Activated CD8-positive, alpha-beta memory T cell treated with anti-CD3 and anti-CD28 coated beads, Interleukin-2, amount 50 U/mL, for 48 hours (primary cell): ENCODE measurements around the gene CDKN2D.

Experiments used
- DNase-seq: peaks from one replicate; pipeline ENCODE4 v3.0.0-alpha.2; 2020

The CDKN2D gene

DNA sequence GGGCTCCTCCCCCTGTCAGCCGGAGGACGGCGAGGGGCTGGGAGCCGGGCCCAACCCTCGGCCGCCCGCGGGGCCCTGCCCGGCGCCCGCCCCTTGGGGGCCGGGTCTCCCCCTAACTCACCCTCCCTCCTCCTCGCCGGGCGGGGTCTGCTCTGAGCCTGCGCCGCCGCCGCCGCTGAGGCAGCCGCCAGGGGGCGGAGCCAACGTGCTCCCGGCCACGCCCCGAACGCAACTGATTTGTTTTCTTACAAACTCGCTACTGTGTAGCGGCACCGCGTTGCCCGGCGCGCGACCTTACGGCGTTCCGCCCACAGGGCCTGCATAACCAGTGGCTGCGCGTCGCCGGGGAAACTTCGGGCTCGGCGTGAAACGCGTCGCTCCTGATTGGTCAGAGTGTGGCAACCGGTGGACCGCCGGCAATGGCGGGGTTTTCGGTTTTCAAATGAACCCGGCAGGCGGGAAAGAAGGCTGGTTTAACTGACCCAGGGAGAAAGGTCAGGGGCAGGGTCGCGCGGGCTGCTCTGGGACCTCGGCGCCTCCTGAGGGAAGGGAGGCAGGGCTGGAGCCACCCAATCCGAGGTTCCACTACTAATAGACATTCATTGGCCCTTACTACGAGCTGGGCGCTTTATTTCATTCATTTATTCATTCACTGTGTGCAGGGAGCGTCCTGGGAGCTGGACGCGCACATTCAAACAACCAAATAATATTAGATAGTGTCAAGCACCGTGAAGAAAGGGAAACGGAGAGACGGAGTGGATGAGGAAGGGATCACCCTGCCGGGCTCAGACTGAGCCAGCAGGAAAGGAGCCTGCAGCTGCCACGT lies at the start of gene CDKN2D:
Gene CDKN2D (minus strand): TSS at position 154 of the 826 bp plus-strand sequence. CDS start 326 bp downstream, outside the sequence.
- DNase-seq, result peak; percentile 99

DNA sequence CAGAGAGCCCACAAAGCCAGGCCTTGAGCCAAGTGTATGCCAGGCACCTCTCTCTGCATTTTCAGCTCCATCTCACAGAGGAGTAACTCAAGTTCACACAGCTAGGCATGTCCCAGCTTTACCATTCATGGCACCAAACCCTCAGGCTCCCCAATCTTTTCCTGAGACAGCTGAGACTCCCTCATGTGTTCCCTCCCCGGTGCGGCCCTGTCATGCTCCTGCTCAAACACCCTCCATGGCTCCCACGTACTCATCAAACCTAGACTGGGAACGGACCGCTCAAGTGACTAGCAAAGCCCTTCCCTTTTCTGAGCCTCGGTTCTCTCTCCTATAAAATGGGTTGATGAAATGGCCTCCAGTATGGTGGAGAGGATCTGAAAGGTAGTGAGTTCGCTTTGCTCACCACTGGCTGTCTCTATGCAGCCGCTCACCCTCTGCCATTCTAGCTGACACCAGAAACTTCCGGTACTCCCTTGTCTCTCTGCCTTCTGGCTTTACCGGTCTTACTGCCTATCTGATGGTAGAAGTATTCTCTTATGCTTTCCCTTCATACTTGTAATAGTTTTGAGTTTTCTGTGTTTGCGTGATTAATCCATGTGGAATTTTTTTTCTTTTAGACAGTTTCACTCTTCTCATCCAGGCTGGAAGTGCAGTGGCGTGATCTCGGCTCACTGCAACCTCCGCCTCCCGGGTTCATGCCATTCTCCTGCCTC lies 48.8 kb upstream of the CDKN2D start:
- no peak for DNase-seq

DNA sequence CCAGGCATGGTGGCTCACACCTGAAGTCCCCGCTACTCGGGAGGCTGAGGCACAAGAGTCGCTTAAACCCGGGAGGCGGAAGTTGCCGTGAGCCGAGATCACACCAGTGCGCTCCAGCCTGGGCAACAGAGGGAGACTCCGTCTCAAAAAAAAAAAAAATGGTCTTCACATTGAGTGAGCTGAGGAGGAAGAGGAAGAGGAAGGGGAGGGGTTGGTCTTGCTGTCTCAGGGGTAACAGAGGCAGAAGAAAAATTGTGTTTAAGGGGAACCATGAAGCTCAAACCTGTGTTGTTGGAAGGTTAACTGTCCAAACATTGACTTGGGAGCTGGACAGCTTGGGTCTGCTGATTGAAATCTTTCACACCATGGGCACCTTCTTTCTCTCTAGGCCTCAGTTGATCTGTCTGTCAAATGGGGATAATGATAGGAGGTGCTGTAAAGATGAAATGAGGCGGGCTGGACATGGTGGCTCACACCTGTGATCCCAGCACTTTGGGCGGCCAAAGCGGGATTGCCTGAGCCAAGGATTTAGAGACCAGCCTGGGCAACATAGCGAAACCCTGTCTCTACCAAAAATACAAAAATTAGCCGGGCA lies 46.7 kb upstream of the CDKN2D start:
- DNase-seq, result no peak

DNA sequence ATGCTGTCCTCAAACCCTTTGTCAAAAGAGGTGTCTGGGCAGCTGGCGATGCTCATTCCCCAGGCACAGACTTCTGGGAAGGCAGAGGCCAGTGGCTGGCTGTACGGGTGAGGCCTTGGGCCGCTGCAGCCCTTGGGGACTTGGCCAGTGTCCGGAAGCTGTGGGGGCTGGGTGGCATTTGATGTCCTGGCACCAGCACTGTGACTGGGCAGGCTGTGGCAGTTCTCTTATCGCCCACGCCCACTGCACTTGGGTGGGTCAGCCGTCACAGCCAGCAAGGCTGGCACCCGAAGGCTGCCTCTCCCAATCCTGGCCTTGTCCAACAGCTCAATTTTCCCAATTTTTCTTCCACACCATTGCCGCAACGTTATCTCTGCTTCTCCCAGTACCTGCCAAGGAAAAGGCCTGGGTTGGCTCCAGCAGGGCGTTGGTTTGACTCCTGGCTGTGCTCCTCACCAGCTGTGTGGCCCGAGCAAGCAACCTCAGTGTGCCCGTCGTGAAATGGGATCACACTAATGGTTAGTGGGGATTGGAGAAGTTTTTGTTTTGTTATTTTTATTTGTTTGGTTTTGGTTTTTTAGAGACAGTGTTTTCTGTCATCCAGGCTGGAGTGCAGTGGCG lies 43.8 kb upstream of the CDKN2D start:
- DNase-seq, result no peak

DNA sequence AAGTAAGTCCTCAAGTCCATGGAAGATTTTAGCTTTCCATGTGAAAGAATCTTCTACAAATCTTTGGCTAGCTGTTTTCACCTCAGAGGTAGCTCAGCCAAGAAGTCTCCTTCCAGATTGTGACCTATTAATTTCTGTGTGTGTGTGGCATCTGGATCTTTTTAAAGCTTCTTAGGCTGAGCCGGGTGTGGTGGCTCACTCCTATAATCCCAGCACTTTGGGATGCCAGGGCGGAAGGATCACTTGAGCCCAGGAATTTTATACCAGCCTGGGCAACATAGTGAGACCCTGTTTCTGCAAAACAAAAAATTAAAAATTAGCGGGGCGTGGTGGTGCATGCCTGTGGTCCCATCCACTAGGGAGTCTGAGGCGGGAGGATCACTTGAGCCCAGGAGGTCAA lies 43.1 kb upstream of the CDKN2D start:
- DNase-seq, result no peak

DNA sequence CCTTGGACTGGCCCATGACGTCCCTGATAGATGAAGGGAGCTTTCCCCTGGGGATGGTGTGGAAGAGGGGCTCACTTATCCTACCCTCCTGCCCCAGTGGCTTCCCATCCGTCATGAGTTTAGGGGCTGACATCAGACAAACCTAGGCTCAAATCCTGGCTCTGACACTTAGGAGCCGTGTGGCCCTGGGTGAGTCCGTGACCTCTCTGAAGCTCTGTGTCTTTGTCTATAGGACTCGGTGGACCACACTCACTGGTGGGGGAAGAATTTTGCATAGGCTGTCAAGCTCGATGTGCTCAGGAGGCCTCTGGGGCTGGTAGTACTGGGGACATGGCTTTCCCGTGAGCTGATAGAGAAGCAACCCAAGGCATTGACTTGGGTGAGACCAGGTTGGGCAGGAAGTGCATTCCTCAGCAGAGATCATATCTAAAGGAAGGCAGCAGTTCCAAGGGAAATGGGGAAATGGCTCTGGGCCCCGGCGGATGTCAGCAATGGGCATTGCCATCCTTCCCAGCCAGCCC lies 35.7 kb upstream of the CDKN2D start:
- DNase-seq, result peak; percentile 59

DNA sequence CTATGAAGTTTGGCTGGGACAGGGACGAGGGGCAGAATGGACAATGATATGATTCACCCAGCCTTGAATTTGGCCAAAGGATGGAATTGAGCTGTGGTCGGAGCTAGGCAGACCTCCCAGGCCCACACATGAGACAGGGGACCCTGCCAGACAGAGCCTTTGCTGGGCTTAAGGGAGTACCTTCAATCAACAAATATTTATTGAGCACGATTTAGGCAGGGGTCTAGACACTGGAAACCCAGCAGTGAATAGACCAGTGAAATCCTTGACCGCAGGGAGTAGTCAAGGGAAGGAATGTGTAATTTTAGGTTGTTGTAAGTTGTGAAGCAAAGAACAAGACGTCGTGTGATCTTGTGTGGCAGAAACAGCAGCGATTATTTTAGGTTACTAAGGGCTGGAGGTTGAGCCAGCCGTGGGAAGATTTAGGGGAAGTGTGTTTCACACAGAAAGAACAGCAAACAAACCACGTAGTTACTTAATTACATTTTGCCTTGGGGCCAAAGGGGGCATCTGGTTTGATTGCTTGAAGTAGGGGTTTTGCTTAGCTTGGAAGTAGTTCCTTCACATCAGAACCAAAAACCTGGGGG lies 35.2 kb upstream of the CDKN2D start:
- DNase-seq, result peak; percentile 54

DNA sequence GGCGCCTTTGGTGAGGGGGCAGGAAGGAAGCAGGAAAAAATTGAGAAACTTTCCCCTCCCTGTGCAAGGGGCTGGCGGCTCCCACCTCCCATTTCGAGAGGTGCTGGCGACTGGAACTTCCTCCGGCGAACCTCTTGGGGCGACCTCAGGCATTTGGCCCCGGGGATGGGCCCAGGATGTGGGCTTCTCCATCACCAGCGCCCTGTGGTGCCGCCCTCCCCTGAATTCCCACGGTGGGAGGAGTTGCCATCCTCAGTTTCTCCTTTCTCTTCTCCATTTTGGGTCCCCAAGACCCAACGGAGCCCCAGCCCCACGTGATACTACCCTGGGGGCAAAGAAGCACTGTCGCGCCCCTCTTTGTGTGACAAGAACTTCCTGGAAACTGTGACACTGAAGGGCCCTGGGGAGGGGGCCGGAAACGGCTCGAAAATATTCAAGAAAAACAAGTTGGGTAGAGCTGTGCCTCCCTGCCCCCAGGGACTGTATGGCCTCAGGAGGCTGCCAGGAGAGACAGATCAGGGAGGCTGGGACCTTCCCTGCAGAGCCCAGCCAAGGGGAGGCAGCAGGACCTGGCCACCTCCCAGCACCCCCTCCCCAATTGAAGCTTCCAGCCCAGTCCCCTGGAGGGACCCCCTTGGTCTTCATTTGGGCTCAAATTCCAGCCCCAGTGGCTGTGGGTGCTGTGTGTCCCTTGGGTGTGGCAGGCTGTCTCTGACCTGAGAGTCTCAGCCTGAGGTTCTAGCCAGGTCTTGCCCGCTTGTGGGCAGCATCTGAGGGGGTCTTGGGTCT lies 34.5 kb upstream of the CDKN2D start:
- DNase-seq, result peak; percentile 82

DNA sequence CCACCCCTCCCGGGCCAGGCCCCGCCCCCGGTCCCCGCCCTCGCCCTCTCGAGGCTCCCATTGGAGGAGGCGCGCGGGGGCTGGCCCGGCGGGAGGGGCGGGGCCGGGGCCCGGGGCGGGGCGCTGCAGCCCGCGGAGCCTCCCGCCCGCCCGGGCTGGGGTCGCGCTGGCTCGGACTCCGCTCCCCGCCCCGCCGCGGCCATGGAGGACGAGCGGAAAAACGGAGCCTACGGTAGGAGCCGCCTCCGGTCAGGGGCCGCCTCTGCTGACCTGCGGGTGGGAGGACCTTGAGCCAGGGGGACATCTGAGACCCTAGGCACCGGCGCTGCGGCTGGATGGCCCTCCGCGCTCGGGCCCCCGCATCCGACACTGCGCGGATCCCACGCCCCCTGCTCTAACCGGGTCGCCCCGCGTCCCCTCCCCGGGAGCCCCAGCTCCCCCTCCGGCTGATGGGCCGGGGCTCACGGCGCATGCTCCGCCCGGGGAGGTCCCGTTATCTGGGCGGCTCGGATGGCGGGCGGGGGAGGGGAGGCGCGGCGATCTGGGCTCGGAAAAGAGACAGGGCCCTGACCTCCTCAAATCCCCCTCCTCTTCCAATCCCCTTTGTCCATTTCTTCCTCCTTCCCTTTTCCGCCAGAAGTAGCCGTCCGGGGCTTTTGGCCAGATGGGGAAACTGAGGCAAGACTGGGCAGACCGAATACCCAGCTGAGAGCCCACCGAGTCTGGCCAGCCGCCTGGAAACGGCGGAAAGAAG lies 33.7 kb upstream of the CDKN2D start:
- peak; percentile 94 for DNase-seq

DNA sequence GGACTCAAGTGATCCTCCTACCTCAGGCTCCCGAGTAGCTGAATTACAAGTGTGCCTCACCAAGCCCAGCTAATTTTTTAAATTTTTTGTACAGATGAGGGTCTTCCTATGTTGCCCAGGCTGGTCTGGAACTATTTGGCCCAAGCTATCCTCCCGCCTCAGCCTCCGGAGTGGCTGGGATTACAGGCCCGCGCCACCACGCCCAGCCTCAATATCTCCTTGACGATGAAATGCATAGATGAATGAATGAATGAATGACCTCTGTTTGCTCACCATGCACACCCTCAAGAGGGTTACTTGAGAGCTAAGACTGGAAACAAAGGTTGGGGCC lies 33.2 kb upstream of the CDKN2D start:
- DNase-seq, result no peak

DNA sequence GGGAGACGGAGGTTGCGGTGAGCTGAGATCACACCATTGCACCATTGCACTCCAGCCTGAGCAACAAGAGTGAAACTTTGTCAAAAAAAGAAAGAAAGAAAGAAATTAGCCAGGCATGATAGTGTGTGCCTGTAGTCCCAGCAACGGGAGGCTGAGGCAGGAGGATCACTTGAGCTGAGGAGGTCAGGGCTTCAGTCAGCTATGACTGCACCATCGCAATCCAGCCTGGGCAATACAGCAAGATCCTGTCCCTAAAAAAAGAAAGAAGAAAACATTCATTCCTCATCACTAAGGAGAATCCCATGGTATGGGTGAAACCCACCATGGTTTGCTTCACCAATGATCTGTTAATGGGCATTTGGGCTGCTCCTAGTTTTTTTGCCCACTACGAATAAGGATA lies 31.4 kb upstream of the CDKN2D start:
- DNase-seq, result no peak

DNA sequence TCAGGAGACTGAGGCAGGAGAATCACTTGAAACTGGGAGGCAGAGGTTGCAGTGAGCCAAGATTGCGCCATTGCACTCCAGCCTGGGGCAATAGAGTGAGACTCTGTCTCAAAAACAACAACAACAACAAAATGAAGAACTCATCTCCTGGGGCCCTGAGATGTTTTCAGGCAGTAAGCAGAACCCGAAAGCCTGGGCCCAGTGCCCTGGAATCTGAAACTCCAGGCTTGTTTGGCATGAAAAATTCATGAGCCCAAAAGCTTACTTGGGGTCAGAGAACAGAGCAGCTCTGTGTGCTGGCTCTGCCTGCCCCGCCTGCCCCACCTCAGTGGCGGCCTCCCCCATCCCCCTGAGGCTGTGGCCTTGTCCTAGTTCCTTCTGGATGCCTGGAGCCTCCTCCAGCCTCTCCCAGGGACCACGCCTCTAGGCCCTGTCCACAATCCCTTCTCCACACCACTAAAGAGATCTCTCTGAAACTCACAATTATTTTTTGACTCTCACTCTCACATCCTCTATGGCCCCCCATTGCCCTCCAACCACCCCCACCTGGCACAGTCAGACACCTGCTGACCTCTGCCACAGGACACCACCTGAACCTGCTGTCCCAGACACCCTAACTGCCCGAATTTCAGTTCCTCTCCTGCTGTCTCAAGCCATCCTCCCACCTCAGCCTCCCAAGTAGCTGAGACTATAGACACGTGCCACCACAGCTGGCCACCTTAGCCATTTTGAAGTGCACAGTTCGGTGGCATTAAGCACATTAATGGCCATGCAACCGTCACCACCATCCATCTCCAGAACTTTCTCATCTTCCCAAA lies 25.2 kb upstream of the CDKN2D start:
- no peak for DNase-seq

DNA sequence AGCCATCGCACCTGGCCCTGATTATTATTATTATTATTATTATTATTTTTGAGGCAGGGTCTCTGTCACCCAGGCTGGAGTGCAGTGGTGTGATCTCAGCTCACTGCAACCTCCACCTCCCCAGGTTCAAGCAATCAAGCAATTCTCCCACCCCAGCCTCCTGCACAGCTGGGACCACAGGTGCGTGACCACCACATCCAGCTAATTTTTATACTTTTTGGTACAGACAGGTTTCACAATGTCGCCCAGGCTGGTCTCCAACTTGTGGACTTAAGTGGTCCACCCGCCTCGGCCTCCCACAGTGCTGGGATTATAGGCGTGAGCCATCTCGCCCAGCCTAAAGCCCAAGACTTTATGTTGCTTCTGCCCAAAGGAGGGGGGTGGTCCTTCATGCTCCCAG lies 24.4 kb upstream of the CDKN2D start:
- DNase-seq, result no peak

DNA sequence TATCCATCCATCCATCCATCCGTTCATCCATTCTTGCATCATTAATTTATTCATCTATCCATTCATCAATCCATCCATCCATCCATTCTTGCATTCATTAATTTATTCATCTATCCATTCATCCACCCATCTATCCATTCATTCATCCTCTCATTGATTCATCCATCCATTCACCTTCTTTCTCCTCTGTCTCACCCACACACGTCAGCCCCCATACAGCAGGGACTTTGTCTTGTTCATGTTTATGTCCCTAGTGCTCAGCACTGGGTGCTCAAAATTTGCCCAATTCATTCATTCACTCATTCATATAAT lies 19.0 kb upstream of the CDKN2D start:
- no peak for DNase-seq

DNA sequence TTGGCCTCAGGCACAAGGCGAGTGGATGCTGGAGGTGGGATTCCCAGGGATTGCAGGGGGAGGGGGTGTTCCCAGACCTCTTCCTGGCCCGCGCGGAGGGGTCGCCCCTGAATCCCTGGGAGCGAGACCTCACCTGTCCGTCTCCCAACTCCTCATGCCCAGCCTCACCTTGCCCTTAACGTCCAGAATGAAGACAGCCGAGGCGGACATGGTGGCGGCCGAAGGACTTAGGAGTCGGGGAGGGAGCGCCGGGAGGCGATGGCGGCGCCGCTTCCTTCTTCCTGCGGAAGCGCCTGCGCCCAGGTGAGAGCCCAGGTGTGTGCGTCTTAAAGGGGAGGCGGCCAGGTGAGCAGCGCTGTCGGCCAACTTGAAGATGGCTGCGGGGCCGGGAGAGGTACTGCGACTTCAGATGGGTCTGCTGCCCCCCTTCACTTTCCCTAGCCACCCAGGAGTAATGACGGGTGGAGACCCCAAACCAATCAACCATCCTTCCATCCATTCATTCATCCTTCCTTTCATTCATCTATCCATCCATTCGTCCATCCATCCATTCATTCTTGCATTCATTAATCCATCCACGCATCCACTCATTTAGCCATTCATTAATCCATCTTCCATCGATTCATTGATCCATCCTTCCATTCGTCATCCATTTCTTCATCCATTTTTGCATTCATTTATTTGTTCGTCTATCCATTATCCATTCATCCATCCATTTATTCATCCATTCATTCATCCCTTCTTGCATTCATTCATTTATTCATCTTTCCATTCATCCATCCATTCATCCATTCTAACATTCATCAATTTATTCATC lies 18.5 kb upstream of the CDKN2D start, which contains the start of gene AP1M2:
Gene AP1M2 (minus strand): TSS at position 291 of the 817 bp plus-strand sequence. CDS start 81 bp downstream, at position 210.
- no peak for DNase-seq

DNA sequence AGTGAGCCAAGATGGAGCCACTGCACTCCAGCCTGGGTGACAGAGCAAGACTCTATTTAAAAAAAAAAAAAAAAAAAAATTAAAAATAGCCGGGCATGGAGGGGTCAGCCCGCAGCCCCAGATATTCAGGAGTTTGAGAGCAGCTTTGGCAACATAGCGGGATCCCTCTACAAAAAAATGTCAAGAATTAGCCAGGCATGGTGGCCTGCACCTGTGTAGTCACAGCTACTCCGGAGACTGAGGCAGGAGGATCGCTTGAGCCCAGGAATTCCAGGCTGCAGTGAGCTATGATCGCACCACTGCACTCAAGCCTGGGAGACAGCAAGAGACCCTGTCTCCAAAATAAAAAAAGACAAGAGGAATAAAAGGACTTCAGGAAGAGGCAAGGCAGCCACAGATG lies 17.6 kb upstream of the CDKN2D start:
- DNase-seq, result no peak

DNA sequence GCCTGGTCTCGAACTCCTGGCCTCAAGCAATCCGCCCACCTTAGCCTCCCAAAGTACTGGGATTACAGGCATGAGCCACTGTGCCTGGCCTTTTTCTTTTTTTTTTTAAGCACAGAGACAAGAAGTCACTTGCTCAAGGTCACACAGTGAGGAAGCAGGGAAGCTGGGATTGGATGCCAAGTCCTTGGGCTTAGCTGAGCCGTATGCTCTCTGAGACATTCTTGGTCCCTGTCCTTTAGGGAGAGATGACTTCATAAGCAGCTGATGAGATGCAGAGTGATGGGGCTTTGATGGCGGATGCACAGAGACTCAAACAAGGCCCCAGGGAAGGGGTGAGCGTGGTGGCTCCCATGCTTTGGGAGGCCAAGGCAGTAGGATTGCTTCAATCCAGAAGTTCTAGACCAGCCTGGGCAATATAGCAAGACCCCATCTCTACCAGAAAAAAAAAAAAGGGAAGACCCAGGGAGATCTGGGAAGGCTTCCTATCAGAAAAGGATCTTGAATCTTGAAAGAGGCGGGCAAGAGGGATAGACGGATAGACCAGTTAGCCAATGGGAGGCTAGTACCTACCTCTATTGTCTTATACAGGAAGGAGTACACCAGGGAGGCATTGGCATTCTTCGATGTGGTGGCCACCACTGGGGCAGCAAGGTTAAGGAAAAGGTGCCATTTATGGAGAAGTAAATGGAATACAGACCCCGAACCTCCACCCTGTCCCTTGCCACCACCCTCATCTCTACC lies 14.4 kb upstream of the CDKN2D start:
- no peak for DNase-seq

DNA sequence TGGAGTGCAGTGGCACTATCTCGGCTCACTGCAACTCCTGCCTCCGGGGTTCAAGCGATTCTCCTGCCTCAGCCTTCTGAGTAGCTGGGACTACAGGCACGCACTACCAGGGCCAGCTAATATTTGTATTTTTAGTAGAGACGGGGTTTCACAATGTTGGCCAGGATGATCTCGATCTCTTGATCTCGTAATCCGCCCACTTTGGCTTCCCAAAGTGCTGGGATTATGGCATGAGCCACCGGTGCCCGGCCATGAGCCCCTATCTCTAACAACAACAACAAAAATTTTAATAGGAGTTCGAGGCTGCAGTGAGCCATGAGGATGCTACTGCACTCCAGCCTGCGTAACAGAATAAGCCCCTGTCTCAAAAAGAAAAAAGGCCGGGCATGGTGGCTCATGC lies 13.3 kb upstream of the CDKN2D start:
- no peak for DNase-seq
